ENCODE measurements around the gene MARF1.

GRCh38 chr16:15618392-15618791 is 24.6 kb downstream of the MARF1 start:
- no peak for TF ChIP-seq POLR2A (IDR thresholded peaks at IDR 0.05; ENCODE audit: low read length)
- no peak for TF ChIP-seq GATA1 (IDR thresholded peaks at IDR 0.05; ENCODE audit: low read depth, low read length)
